Endodermal cell (in vitro differentiated cells): Measurements from ENCODE around the gene CD200R1L. TPM values are rescaled to one million over a fixed set of nuclear protein-coding genes. Genes with fewer than 3 reads are reported as not detected.

Source experiments
- DNase-seq: peaks from one replicate; pipeline ENCODE4 v3.0.0-alpha.2; 2017
- H3K27ac ChIP-seq: 2 replicates; pipeline ENCODE4 v1.5.1; 2013; ENCODE audit warnings: mild to moderate bottlenecking, low read depth, low read length, moderate library complexity
- H3K27me3 ChIP-seq: 2 replicates; pipeline ENCODE4 v1.6.1; 2013; ENCODE audit warnings: mild to moderate bottlenecking, low read length, moderate library complexity; ENCODE audit not compliant: insufficient read depth, control insufficient read depth, poor library complexity, severe bottlenecking
- H3K36me3 ChIP-seq: 2 replicates; pipeline ENCODE4 v1.7.0; 2013; ENCODE audit warnings: mild to moderate bottlenecking, low read length, moderate library complexity; ENCODE audit not compliant: control insufficient read depth, insufficient read depth
- H3K4me1 ChIP-seq: one replicate; pipeline ENCODE4 v1.7.0; 2013; ENCODE audit warnings: low read length; ENCODE audit not compliant: control insufficient read depth, insufficient read depth
- H3K4me3 ChIP-seq: 2 replicates; pipeline ENCODE4 v1.5.1; 2013; ENCODE audit warnings: mild to moderate bottlenecking, low read length, moderate library complexity
- H3K9ac ChIP-seq: 2 replicates; pipeline ENCODE4 v1.6.1; 2013; ENCODE audit warnings: mild to moderate bottlenecking, low read length, moderate library complexity; ENCODE audit not compliant: poor library complexity, severe bottlenecking; ENCODE audit errors: extremely low read depth
- H3K9me3 ChIP-seq: 2 replicates; pipeline ENCODE4 v1.6.1; 2013; ENCODE audit warnings: mild to moderate bottlenecking, low read length, moderate library complexity; ENCODE audit not compliant: control insufficient read depth
- H3K27ac Mint-ChIP-seq: 2 replicates; pipeline ENCODE4 v1.8.0; 2020; ENCODE audit warnings: mixed read lengths
- H3K27me3 Mint-ChIP-seq: 2 replicates; pipeline ENCODE4 v1.8.0; 2021; ENCODE audit warnings: mild to moderate bottlenecking, mixed read lengths; ENCODE audit not compliant: insufficient read depth
- H3K36me3 Mint-ChIP-seq: 2 replicates; pipeline ENCODE4 v1.8.0; 2020; ENCODE audit warnings: low read depth, mixed read lengths
- H3K4me1 Mint-ChIP-seq: 2 replicates; pipeline ENCODE4 v1.8.0; 2020; ENCODE audit warnings: mixed read lengths
- H3K4me3 Mint-ChIP-seq: 2 replicates; pipeline ENCODE4 v1.8.0; 2020; ENCODE audit warnings: mild to moderate bottlenecking, moderate library complexity, mixed read lengths
- H3K9me3 Mint-ChIP-seq: 2 replicates; pipeline ENCODE4 v1.8.0; 2020; ENCODE audit warnings: mild to moderate bottlenecking, mixed read lengths
- CTCF ChIP-seq: fragments of 200-600 bp; sonication (generic); conservative IDR thresholded peaks from 2 replicates; pipeline ENCODE4 v1.5.0; 2021; ENCODE audit warnings: antibody characterized with exemption, mild to moderate bottlenecking
- WGBS, 2 experiments: methylation state at CpG; one replicate each; pipeline versions ENCODE4 v1.1.5 to v1.1.7; 2013; ENCODE audit warnings: missing lambda C conversion rate in 2 of 2, mixed read lengths in 1 of 2; ENCODE audit not compliant: insufficient coverage in 1 of 2, insufficient read length in 1 of 2; 5-methylcytosine and 5-hydroxymethylcytosine counted together
- total RNA-seq, 2 donors: library from RNA; stranded (reverse); fragmentation: NEBNext Ultra II Directional in 1 of 2; extraction: Animal tissue kit (Norgen Biotek cat#: 25700) in 1 of 2; gene quantifications; 2 replicates in 1 of 2; 3 replicates in 1 of 2; pipeline ENCODE4 v1.2.1, GENCODE V29; 2021

CD200R1L gene
- total RNA-seq, 2 donors from 2014 or later: not detected

DNA sequence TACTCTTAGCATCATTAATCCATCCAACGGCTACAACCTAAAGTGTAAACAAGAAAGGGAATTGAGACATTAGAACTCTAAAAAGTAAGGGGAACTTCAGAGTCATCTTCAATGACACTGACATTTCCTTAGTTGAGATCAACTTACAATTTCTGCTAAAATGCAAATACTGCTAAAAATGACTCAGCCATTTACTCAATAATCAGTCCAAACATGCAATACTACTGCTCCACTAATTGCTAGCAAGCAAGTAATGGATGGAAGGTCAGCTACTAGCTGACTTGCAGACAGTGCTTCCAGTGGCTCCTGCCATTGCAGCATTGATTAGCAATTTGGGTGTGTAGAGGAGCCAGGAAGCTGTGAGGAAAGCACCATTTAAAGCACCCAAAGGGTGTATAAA is 28.4 kb downstream of the CD200R1L start:
- no peak overlapping the region for H3K27ac Mint-ChIP-seq
- 100% methylated on average over 1 of the region's 1 CpG; no CpG with 5 or more reads in 1 of the 2 experiments for WGBS, 2 experiments
- no peak for TF ChIP-seq CTCF

DNA sequence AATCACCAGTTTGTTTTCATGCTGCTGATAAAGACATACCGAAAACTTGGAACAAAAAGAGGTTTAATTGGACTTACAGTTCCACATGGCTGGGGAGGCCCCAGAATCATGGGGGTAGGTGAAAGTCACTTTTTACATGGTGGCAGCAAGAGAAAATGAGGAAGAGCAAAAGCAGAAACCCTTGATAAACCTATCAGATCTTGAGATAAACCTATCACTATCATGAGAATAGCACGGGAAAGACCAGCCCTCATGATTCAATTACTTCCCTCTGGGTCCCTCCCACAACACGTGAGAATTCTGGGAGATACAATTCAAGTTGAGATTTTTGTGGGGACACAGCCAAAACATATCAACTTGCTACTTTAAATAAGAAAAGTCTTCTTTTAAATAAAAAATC is 28.9 kb downstream of the CD200R1L start:
- H3K27ac ChIP-seq: no peak overlapping the region
- H3K4me1 ChIP-seq: peaks cover 4% of the 10 kb centered on the region
- H3K9me3 ChIP-seq: no peaks in the 10 kb centered on the region
- H3K36me3 ChIP-seq: no peaks in the 10 kb centered on the region
- H3K4me3 ChIP-seq: no peak overlapping the region
- no peak for TF ChIP-seq CTCF
- no peak overlapping the region for H3K27ac Mint-ChIP-seq
- 58 to 100% methylated on average over 1 to 3 of the region's 3 CpGs for WGBS, 2 experiments
- peaks cover 3% of the 10 kb centered on the region for H3K9me3 Mint-ChIP-seq
- no peak overlapping the region for H3K9ac ChIP-seq
- H3K4me1 Mint-ChIP-seq: peaks cover 26% of the 10 kb centered on the region
- H3K36me3 Mint-ChIP-seq: no peaks in the 10 kb centered on the region
- DNase-seq: no peak
- no peaks in the 10 kb centered on the region for H3K27me3 Mint-ChIP-seq
- no peak overlapping the region for H3K4me3 Mint-ChIP-seq
- no peaks in the 10 kb centered on the region for H3K27me3 ChIP-seq

More for the DNA sequence above, 28.4 kb downstream of the CD200R1L start:
- Mint-ChIP-seq H3K27me3 (no peaks in the 10 kb centered on the region), H3K36me3 (no peaks in the 10 kb centered on the region), H3K4me3 (no peak overlapping the region), H3K4me1 (peaks cover 26% of the 10 kb centered on the region), H3K9me3 (peaks cover 3% of the 10 kb centered on the region)
- peaks cover 4% of the 10 kb centered on the region for H3K4me1 ChIP-seq
- no peaks in the 10 kb centered on the region for H3K9me3 ChIP-seq
- H3K9ac ChIP-seq: no peak overlapping the region
- H3K36me3 ChIP-seq: no peaks in the 10 kb centered on the region
- no peak overlapping the region for H3K4me3 ChIP-seq
- DNase-seq: no peak
- no peaks in the 10 kb centered on the region for H3K27me3 ChIP-seq
- no peak overlapping the region for H3K27ac ChIP-seq

GRCh38 chr3:112817271-112817670 is 29.4 kb downstream of the CD200R1L start:
- no peak for TF ChIP-seq CTCF
- no peak overlapping the region for H3K4me3 ChIP-seq
- H3K27ac ChIP-seq: no peak overlapping the region
- H3K4me1 Mint-ChIP-seq: peaks cover 20% of the 10 kb centered on the region
- no peaks in the 10 kb centered on the region for H3K36me3 Mint-ChIP-seq
- no peaks in the 10 kb centered on the region for H3K27me3 Mint-ChIP-seq
- no peaks in the 10 kb centered on the region for H3K36me3 ChIP-seq
- DNase-seq: no peak
- H3K9me3 ChIP-seq: no peaks in the 10 kb centered on the region
- H3K4me1 ChIP-seq: peaks cover 4% of the 10 kb centered on the region
- no peak overlapping the region for H3K27ac Mint-ChIP-seq
- H3K4me3 Mint-ChIP-seq: no peak overlapping the region
- no peak overlapping the region for H3K9ac ChIP-seq
- H3K27me3 ChIP-seq: no peaks in the 10 kb centered on the region
- peaks cover 3% of the 10 kb centered on the region for H3K9me3 Mint-ChIP-seq
